ENCODE measurements around the gene ZFP57. TPM values are rescaled to one million over a fixed set of nuclear protein-coding genes. Genes with fewer than 3 reads are reported as not detected.

ZFP57 gene
- total RNA-seq: 1 to 10 TPM in 1 of 2 donors, not detected in 1; 1.3 TPM

GRCh38 chr6:29680904-29681303 lies at the start of gene ZFP57:
Gene ZFP57, minus strand, starts transcription at chr6:29681152. Its CDS starts 4,149 bp downstream, at chr6:29677003.

GRCh38 chr6:29723262-29723665 lies 42.3 kb upstream of the ZFP57 start, which contains the start of gene HLA-F:
Gene HLA-F, plus strand, starts transcription at chr6:29723434. Its CDS starts 30 bp downstream, at chr6:29723464.

GRCh38 chr6:29656798-29657197 lies 24.2 kb downstream of the ZFP57 start, which contains the start of gene MOG:
Gene MOG, plus strand, starts transcription at chr6:29657092. Its CDS starts 118 bp downstream, at chr6:29657210.

GRCh38 chr6:29632789-29633533 lies 48.0 kb downstream of the ZFP57 start, which contains the start of gene GABBR1:
Gene GABBR1, minus strand, starts transcription at chr6:29633183. Its CDS starts 798 bp downstream, at chr6:29632385.

Small RNA genes lying within 50 kb of the gene (small RNA-seq; reads per million reads assigned to genes)
- gene SUMO2P1: 0 reads per million in 2 donors

Other genes with a start within 250 kb of the ZFP57 start
- not detected for gene OR10C1, start 241.8 kb downstream of the ZFP57 start, total RNA-seq
- not detected for gene OR11A1, start 224.1 kb downstream of the ZFP57 start, total RNA-seq
- gene OR2H1, start 224.0 kb downstream of the ZFP57 start, total RNA-seq: not detected
- not detected for gene MAS1L, start 193.2 kb downstream of the ZFP57 start, total RNA-seq
- gene UBD, start 121.4 kb downstream of the ZFP57 start, total RNA-seq: 10 to 100 TPM in 1 of 2 donors, not detected in 1; 48.2 TPM
- not detected for gene OR2H2, start 96.0 kb downstream of the ZFP57 start, total RNA-seq
- gene GABBR1, start 48.0 kb downstream of the ZFP57 start, total RNA-seq: 1 to 10 TPM; 6.5 to 8.3 TPM
- gene MOG, start 24.1 kb downstream of the ZFP57 start, total RNA-seq: not detected
- 100 to 1,000 TPM; 156 to 226 TPM for gene HLA-F, start 42.3 kb upstream of the ZFP57 start, total RNA-seq
- gene HLA-G, start 146.7 kb upstream of the ZFP57 start, total RNA-seq: 1 to 10 TPM; 1.0 to 9.7 TPM